GM12875 (cell line): ENCODE results near the gene HHATL.

Source experiments
- H3K4me3 ChIP-seq: one replicate; pipeline ENCODE4 v1.5.1; 2011; ENCODE audit warnings: low read depth, low read length, control low read depth
- CTCF ChIP-seq: IDR thresholded peaks from 2 replicates; pipeline ENCODE4 v1.5.1; 2011; ENCODE audit warnings: low read depth, mild to moderate bottlenecking, control low read depth, inconsistent platforms, low read length, moderate library complexity, borderline replicate concordance; ENCODE audit not compliant: insufficient read depth

HHATL gene

GRCh38 chr3:42656680-42657610 lies 45.7 kb downstream of the HHATL start:
- no peak for TF ChIP-seq CTCF
- no peak overlapping the region for H3K4me3 ChIP-seq

GRCh38 chr3:42655980-42656679 lies 46.5 kb downstream of the HHATL start:
- no peak overlapping the region for H3K4me3 ChIP-seq
- no peak for TF ChIP-seq CTCF

- no peak overlapping the region for H3K4me3 ChIP-seq
- TF ChIP-seq CTCF: no peak
These were observed 47.2 kb downstream of the HHATL start for GRCh38 chr3:42655331-42655888.

GRCh38 chr3:42654331-42655201 lies 48.0 kb downstream of the HHATL start:
- TF ChIP-seq CTCF: no peak
- peak overlapping the region; percentile 51 for H3K4me3 ChIP-seq

- H3K4me3 ChIP-seq: peak within 1 kb of the TSS; percentile 51
- TF ChIP-seq CTCF: no peak
These were observed 48.9 kb downstream of the HHATL start, which contains the start of gene ZBTB47 for GRCh38 chr3:42653560-42654330. Gene ZBTB47, plus strand, starts transcription at chr3:42653697. Its CDS starts 4,659 bp downstream, at chr3:42658356.

- no peak overlapping the region for H3K4me3 ChIP-seq
- TF ChIP-seq CTCF: no peak
These were observed 49.4 kb downstream of the HHATL start for GRCh38 chr3:42653303-42653559.
